CD4-positive, CD25-positive, alpha-beta regulatory T cell (primary cell): ENCODE results near the gene CHRD. TPM values are rescaled to one million over a fixed set of nuclear protein-coding genes. Genes with fewer than 3 reads are reported as not detected.

Experiments used
- ATAC-seq, 2 donors: fragments of 150-1000 bp; cut with Tn5 transposase; one replicate each; pipeline ENCODE4 v1.10.0; 2021; ENCODE audit warnings: low read depth in 2 of 2, moderate number of reproducible peaks in 2 of 2, moderate library complexity in 1 of 2
- DNase-seq, 3 donors: peaks; one replicate each; pipeline versions ENCODE4 v3.0.0 to v3.0.0-alpha.2; 2012 to 2022; ENCODE audit warnings: mixed read lengths in 1 of 3
- H3K27ac ChIP-seq: one replicate; pipeline ENCODE4 v1.7.0; 2013; ENCODE audit warnings: mild to moderate bottlenecking, low read length; ENCODE audit not compliant: insufficient read depth, poor library complexity, severe bottlenecking
- H3K27me3 ChIP-seq: one replicate; pipeline ENCODE4 v1.7.0; 2013; ENCODE audit warnings: low read length; ENCODE audit not compliant: control insufficient read depth, insufficient read depth
- H3K36me3 ChIP-seq: one replicate; pipeline ENCODE4 v1.7.0; 2013; ENCODE audit warnings: mild to moderate bottlenecking, low read length, moderate library complexity; ENCODE audit not compliant: control insufficient read depth, insufficient read depth
- H3K4me1 ChIP-seq: 2 replicates; pipeline ENCODE4 v1.7.0; 2013; ENCODE audit warnings: mild to moderate bottlenecking, low read length; ENCODE audit not compliant: insufficient read depth, control insufficient read depth, poor library complexity, severe bottlenecking
- H3K4me3 ChIP-seq: one replicate; pipeline ENCODE4 v1.7.0; 2013; ENCODE audit warnings: low read depth, mild to moderate bottlenecking, low read length, moderate library complexity
- H3K9me3 ChIP-seq, 2 experiments: 1 replicate in 1 of 2; 2 replicates in 1 of 2; pipeline ENCODE4 v1.7.0; 2013; ENCODE audit warnings: low read length in 2 of 2, mild to moderate bottlenecking in 1 of 2, moderate library complexity in 1 of 2; ENCODE audit not compliant: control insufficient read depth in 2 of 2
- H3K27ac Mint-ChIP-seq, 3 donors: one replicate each; pipeline ENCODE4 v1.8.0; 2020 to 2022; ENCODE audit warnings: mild to moderate bottlenecking in 3 of 3, mixed read lengths in 3 of 3, moderate library complexity in 2 of 3
- H3K27me3 Mint-ChIP-seq: one replicate; pipeline ENCODE4 v1.8.0; 2022; ENCODE audit warnings: mild to moderate bottlenecking, mixed read lengths
- H3K36me3 Mint-ChIP-seq: one replicate; pipeline ENCODE4 v1.8.0; 2020; ENCODE audit warnings: mixed read lengths
- H3K4me1 Mint-ChIP-seq, 4 donors: one replicate each; pipeline ENCODE4 v1.8.0; 2020 to 2022; ENCODE audit warnings: mixed read lengths in 4 of 4, mild to moderate bottlenecking in 1 of 4
- H3K4me3 Mint-ChIP-seq, 4 donors: one replicate each; pipeline ENCODE4 v1.8.0; 2020 to 2022; ENCODE audit warnings: mild to moderate bottlenecking in 4 of 4, mixed read lengths in 4 of 4, moderate library complexity in 3 of 4
- H3K9me3 Mint-ChIP-seq, 7 donors: one replicate each; pipeline ENCODE4 v1.8.0; 2020 to 2022; ENCODE audit warnings: mixed read lengths in 7 of 7, mild to moderate bottlenecking in 3 of 7, moderate library complexity in 2 of 7
- polyA plus RNA-seq, 4 donors: library from polyadenylated mRNA; unstranded; fragments of 300-500 nt; fragmentation: Illumina TruSeq; gene quantifications; one replicate each; pipeline ENCODE4 v1.2.3, GENCODE V29; 2021
- total RNA-seq: library from RNA; stranded (reverse); gene quantifications from one replicate; pipeline ENCODE4 v1.2.3, GENCODE V29; 2022

Gene CHRD
- total and polyA plus RNA-seq, 5 donors from 2014 or later = not detected

GRCh38 chr3:184360929-184361531 lies 18.8 kb upstream of the CHRD start:
- Mint-ChIP-seq H3K36me3 (peaks cover 6% of the 10 kb centered on the region), H3K4me3 (peak overlapping the region; percentile 88 to 94 (median 89)), H3K27me3 (peaks cover 6% of the 10 kb centered on the region), H3K27ac (peak overlapping the region in 1 of 3 donors; percentile 44), H3K9me3 (no peaks in the 10 kb centered on the region), H3K4me1 (peaks cover 4 to 40% (median 27%) of the 10 kb centered on the region in 4 donors)
- no peaks in the 10 kb centered on the region for H3K27me3 ChIP-seq
- H3K4me1 ChIP-seq = peaks cover 33% of the 10 kb centered on the region
- H3K36me3 ChIP-seq = no peaks in the 10 kb centered on the region
- no peaks in the 10 kb centered on the region for H3K9me3 ChIP-seq
- H3K4me3 ChIP-seq = peak overlapping the region; percentile 44
- no peak for ATAC-seq
- no peak for DNase-seq
- H3K27ac ChIP-seq = no peak overlapping the region

DNA sequence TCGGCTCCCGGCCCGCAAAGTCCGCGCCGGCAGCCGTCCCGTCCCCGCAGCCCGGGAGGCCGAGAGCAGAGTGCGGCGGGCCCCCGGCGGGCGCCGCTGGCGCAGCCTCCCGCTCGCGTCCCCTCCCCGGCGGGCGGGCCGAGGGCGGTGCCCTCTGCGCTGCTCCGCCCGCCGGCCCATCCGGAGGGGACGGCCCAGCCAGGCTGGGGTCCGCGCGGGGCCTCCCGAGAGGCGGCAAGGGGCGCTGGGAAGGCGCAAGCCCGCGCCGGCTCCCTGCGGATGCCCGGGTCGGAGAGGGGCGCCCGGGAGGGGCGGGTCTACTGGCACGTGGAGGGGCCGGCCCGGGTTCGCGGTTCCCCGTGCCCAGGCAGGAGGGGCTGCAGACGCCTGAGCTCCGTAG lies 18.3 kb upstream of the CHRD start, which contains the start of the genes CLCN2 and POLR2H:
TSS of gene CLCN2 (minus strand) at position 74 of the 400 bp plus-strand sequence. CDS start 126 bp downstream, outside the sequence.
TSS of gene POLR2H (plus strand) at position 179 of the 400 bp plus-strand sequence. CDS start 1,783 bp downstream, outside the sequence.
- peak within 1 kb of the TSS; percentile 57 for H3K4me3 ChIP-seq
- peak; percentile 32 to 49 (median 43) for DNase-seq

DNA sequence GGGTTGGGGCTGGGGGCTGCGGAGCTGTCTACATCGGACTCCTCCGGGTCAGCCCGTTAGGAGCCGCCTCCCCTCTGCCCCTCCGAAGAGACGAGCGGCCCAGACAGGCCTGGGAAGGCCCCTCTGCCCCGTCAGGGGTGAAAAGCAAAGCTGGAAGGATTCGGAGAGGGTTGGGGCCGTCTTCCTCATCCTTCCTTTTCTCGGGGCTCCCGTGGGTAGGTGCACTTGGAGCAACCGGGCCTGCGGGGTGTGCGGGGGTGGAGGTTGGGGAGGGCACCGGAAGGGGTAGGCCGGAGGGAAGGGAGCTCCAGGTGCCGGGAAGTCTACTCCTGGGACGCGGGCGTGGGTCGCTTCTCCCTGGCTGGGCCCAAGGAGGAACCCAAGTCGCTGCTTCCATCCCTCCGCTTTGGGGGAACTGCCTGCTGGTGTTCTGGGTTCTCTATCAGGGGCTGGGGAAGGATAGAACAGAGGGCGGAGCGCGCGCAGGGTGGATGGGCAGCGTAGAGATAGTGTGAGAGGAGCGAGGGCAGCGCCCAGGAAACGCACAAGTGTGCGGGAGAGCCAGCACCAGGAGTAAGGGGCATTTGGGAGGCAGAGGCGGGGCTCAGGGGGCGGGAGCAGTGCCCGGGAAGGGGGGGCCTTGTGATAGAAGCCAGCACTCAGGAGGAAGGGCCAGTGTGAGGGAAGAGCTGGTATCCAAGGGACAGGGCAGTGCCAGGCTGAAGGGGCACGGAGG lies 17.8 kb upstream of the CHRD start:
- Histone ChIP-seq H3K9me3 (no peaks in the 10 kb centered on the region), H3K36me3 (peaks cover 6% of the 10 kb centered on the region), H3K27ac (peak overlapping the region; percentile 84), H3K4me1 (peaks cover 33% of the 10 kb centered on the region), H3K27me3 (no peaks in the 10 kb centered on the region), H3K4me3 (peak overlapping the region; percentile 57)
- DNase-seq = peak; percentile 26 to 55 (median 33)
- H3K4me3 Mint-ChIP-seq = peak overlapping the region; percentile 97 to 99 (median 98)
- peaks cover 6% of the 10 kb centered on the region for H3K27me3 Mint-ChIP-seq
- peak; percentile 3 for ATAC-seq
- peaks cover 4 to 47% (median 34%) of the 10 kb centered on the region in 4 donors for H3K4me1 Mint-ChIP-seq
- peak overlapping the region; percentile 93 to 97 (median 96) for H3K27ac Mint-ChIP-seq
- peaks cover 12% of the 10 kb centered on the region for H3K36me3 Mint-ChIP-seq
- H3K9me3 Mint-ChIP-seq = no peaks in the 10 kb centered on the region

More for the DNA sequence above, 18.3 kb upstream of the CHRD start, which contains the start of the genes CLCN2 and POLR2H:
- H3K4me3 Mint-ChIP-seq = peak within 1 kb of the TSS; percentile 97 to 99 (median 98)
- Histone ChIP-seq H3K9me3 (no peaks in the 10 kb centered on the region), H3K27me3 (no peaks in the 10 kb centered on the region), H3K27ac (peak within 1 kb of the TSS; percentile 84), H3K36me3 (peaks cover under 1% of the 10 kb centered on the region), H3K4me1 (peaks cover 33% of the 10 kb centered on the region)
- peaks cover 4 to 43% (median 29%) of the 10 kb centered on the region in 4 donors for H3K4me1 Mint-ChIP-seq
- peaks cover 6% of the 10 kb centered on the region for H3K36me3 Mint-ChIP-seq
- no peaks in the 10 kb centered on the region for H3K9me3 Mint-ChIP-seq
- H3K27ac Mint-ChIP-seq = peak within 1 kb of the TSS; percentile 93 to 97 (median 96)
- ATAC-seq = peak; percentile 19 to 26
- H3K27me3 Mint-ChIP-seq = peaks cover 6% of the 10 kb centered on the region

DNA sequence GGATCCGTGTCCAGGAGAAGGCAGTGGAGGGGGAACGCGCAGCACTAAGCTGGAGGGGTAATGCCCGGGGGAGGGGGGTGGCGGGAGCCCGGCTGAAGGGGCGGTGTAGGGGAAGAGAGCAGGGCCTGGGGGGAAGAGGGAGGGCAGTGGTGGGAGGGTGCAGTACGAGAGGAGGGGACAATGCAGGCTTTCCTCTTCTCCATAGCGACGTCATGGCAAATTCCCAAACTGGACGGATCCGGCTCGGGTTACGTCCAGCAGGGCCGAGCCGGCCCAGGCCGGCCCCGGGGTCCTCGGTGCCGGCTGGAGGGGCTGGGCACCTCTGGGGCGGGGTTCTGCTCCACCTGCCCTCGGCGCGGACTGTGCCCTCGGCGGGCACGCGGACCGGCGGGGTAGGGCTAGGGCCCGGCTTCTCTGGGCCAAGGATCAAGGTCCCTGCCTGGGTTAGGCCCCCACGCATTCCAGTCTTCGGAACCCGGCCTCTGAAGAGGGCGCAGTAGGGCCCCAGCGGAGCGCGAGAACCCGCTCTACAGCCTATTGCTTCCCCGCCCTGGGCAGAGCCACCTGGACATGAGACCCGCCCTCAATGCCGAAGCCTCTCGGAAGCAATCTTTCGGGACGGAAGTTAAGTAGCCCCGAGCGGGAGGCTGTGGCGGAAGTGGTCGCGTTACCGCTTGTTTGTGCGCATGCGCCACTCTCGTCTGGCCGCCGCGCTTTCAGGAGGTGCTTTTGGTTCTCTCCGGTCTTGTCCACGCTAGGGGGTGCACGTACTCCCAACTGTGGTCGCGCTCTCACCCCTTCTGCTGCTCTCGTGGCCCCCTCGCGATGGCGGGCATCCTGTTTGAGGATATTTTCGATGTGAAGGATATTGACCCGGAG lies 16.9 kb upstream of the CHRD start:
- H3K36me3 Mint-ChIP-seq = peaks cover 16% of the 10 kb centered on the region
- peaks cover 6% of the 10 kb centered on the region for H3K27me3 Mint-ChIP-seq
- H3K4me1 Mint-ChIP-seq = peaks cover 7 to 47% (median 36%) of the 10 kb centered on the region in 4 donors
- peak overlapping the region; percentile 97 to 99 (median 99) for H3K4me3 Mint-ChIP-seq
- ATAC-seq (peak; percentile 83 to 84), DNase-seq (peak; percentile 91 to 97 (median 94))
- no peaks in the 10 kb centered on the region for H3K27me3 ChIP-seq
- H3K4me1 ChIP-seq = peaks cover 33% of the 10 kb centered on the region
- H3K36me3 ChIP-seq = peaks cover 9% of the 10 kb centered on the region
- peak overlapping the region; percentile 83 for H3K4me3 ChIP-seq
- H3K9me3 ChIP-seq = no peaks in the 10 kb centered on the region
- H3K27ac ChIP-seq = peak overlapping the region; percentile 84
- H3K9me3 Mint-ChIP-seq = no peaks in the 10 kb centered on the region
- H3K27ac Mint-ChIP-seq = peak overlapping the region; percentile 96 to 98 (median 97)

- no peak overlapping the region for H3K4me3 ChIP-seq
- H3K36me3 Mint-ChIP-seq = peaks cover 29% of the 10 kb centered on the region
- H3K27ac ChIP-seq = no peak overlapping the region
- DNase-seq = no peak
- no peaks in the 10 kb centered on the region for H3K9me3 ChIP-seq
- H3K4me3 Mint-ChIP-seq = peak overlapping the region in 2 of 4 donors; percentile 64 to 73
- peaks cover 22% of the 10 kb centered on the region for H3K36me3 ChIP-seq
- peaks cover 8 to 40% (median 32%) of the 10 kb centered on the region in 4 donors for H3K4me1 Mint-ChIP-seq
- no peaks in the 10 kb centered on the region for H3K27me3 ChIP-seq
- no peak for ATAC-seq
- peak overlapping the region in 2 of 3 donors; percentile 4 to 62 for H3K27ac Mint-ChIP-seq
- H3K9me3 Mint-ChIP-seq = no peaks in the 10 kb centered on the region
- peaks cover 22% of the 10 kb centered on the region for H3K4me1 ChIP-seq
- peaks cover 6% of the 10 kb centered on the region for H3K27me3 Mint-ChIP-seq
Measured at GRCh38 chr3:184366619-184367289, 13.1 kb upstream of the CHRD start.

DNA sequence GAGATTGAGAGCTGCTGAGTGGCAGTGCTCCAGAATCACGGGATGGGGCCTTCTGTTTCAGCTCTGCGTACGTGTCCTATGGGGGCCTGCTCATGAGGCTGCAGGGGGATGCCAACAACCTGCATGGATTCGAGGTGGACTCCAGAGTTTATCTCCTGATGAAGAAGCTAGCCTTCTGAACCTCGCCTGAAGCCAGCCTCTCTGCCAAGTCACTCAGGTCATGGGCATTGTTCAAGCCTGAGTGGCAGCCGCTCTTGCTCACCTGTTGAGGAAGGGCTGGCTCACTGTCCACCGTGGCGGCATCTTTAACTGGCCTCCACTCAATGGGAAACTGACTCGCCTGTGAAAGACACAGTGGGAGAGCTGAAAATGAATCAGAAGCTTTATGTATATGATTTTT lies 11.7 kb upstream of the CHRD start:
- Mint-ChIP-seq H3K36me3 (peaks cover 29% of the 10 kb centered on the region), H3K4me3 (peak overlapping the region in 1 of 4 donors; percentile 5), H3K27me3 (peaks cover 9% of the 10 kb centered on the region), H3K27ac (no peak overlapping the region), H3K9me3 (no peaks in the 10 kb centered on the region), H3K4me1 (peaks cover 8 to 39% (median 32%) of the 10 kb centered on the region in 4 donors)
- Histone ChIP-seq H3K4me1 (peaks cover 14% of the 10 kb centered on the region), H3K27me3 (no peaks in the 10 kb centered on the region), H3K9me3 (no peaks in the 10 kb centered on the region), H3K27ac (no peak overlapping the region), H3K36me3 (peaks cover 22% of the 10 kb centered on the region), H3K4me3 (no peak overlapping the region)
- ATAC-seq = no peak
- no peak for DNase-seq
